B cell (primary cell): ENCODE measurements around the gene CCDC102A. TPM values are rescaled to one million over a fixed set of nuclear protein-coding genes. Genes with fewer than 3 reads are reported as not detected.

Experiments
- ATAC-seq: fragments of 200-7000 bp; cut with Tn5 transposase; one replicate; pipeline ENCODE4 v1.10.0; 2021; ENCODE audit warnings: low read depth, mild to moderate bottlenecking, moderate number of reproducible peaks, moderate library complexity
- CTCF ChIA-PET: fragments of 350-600 bp; sonication (Branson Sonifier 250); formaldehyde crosslinking; loops from one replicate; lab custom pipeline; 2021; ENCODE audit warnings: antibody characterized with exemption, inconsistent platforms; lab: Charles Lee
- POLR2A ChIA-PET: fragments of 350-600 bp; sonication (Branson Sonifier 250); formaldehyde crosslinking; loops from one replicate; lab custom pipeline; 2021; ENCODE audit warnings: antibody characterized with exemption; lab: Charles Lee
- DNase-seq: peaks from one replicate; pipeline ENCODE4 v3.0.0; 2013
- H2AFZ ChIP-seq: 2 replicates; pipeline ENCODE4 v1.6.1; 2012; ENCODE audit warnings: mild to moderate bottlenecking, low read depth, low read length; ENCODE audit not compliant: insufficient read depth, poor library complexity, severe bottlenecking
- H3K27ac ChIP-seq, 2 donors: 1 replicate in 1 of 2; 2 replicates in 1 of 2; pipeline ENCODE4 v1.5.1; 2012 to 2013; ENCODE audit warnings: low read length in 2 of 2, mild to moderate bottlenecking in 2 of 2, moderate library complexity in 1 of 2
- H3K27me3 ChIP-seq, 4 experiments: fragments of 200-600 bp in 1 of 4; sonication (generic) in 1 of 4; replicated peaks in 1 of 4; 1 replicate in 2 of 4; 2 replicates in 2 of 4; pipeline versions ENCODE4 v1.6.1 to v1.7.0; 2013 to 2016; ENCODE audit warnings: low read length in 3 of 4, mild to moderate bottlenecking in 2 of 4, mixed read lengths in 1 of 4, moderate library complexity in 1 of 4; ENCODE audit not compliant: insufficient read depth in 4 of 4, control insufficient read depth in 3 of 4; ENCODE audit errors: control extremely low read depth in 1 of 4
- H3K36me3 ChIP-seq, 2 experiments: replicated peaks in 1 of 2; 1 replicate in 1 of 2; 2 replicates in 1 of 2; pipeline versions ENCODE4 v1.6.1 to v1.7.1; 2013; ENCODE audit warnings: low read length in 1 of 2; ENCODE audit not compliant: insufficient read depth in 2 of 2, control insufficient read depth in 1 of 2; ENCODE audit errors: control extremely low read depth in 1 of 2, extremely low read depth in 1 of 2
- H3K4me1 ChIP-seq, 2 donors: fragments of 200-600 bp in 1 of 2; sonication (generic) in 1 of 2; 1 replicate in 1 of 2; 2 replicates in 1 of 2; pipeline versions ENCODE4 v1.5.1 to v1.6.1; 2013 to 2017; ENCODE audit warnings: low read length in 2 of 2; ENCODE audit not compliant: control insufficient read depth in 2 of 2, insufficient read depth in 2 of 2
- H3K4me2 ChIP-seq: replicated peaks from 2 replicates; pipeline ENCODE3; 2012; ENCODE audit warnings: mild to moderate bottlenecking, low read depth, low read length; ENCODE audit not compliant: poor library complexity, severe bottlenecking
- H3K4me3 ChIP-seq, 5 experiments: fragments of 200-600 bp in 1 of 5; sonication (generic) in 1 of 5; 1 replicate in 3 of 5; 2 replicates in 2 of 5; pipeline versions ENCODE4 v1.5.1 to v1.7.0; 2011 to 2016; ENCODE audit warnings: low read length in 4 of 5, mild to moderate bottlenecking in 4 of 5, low read depth in 2 of 5, control low read depth in 1 of 5, moderate library complexity in 1 of 5; ENCODE audit not compliant: insufficient read depth in 1 of 5; ENCODE audit errors: control extremely low read depth in 1 of 5, extremely low read depth in 1 of 5
- H3K79me2 ChIP-seq: fragments of 200-600 bp; sonication (generic); one replicate; pipeline ENCODE4 v1.6.0; 2016; ENCODE audit warnings: low read length; ENCODE audit not compliant: control insufficient read depth, insufficient read depth
- H3K9ac ChIP-seq: fragments of 200-600 bp; sonication (generic); 2 replicates; pipeline ENCODE4 v1.6.1; 2017; ENCODE audit warnings: mild to moderate bottlenecking, low read length, moderate library complexity
- H3K9me3 ChIP-seq, 3 donors: one replicate each; pipeline versions ENCODE4 v1.6.1 to v1.7.1; 2013; ENCODE audit warnings: low read length in 2 of 3; ENCODE audit not compliant: control insufficient read depth in 2 of 3, insufficient read depth in 1 of 3; ENCODE audit errors: control extremely low read depth in 1 of 3
- H4K20me1 ChIP-seq: 2 replicates; pipeline ENCODE4 v1.6.0; 2012; ENCODE audit warnings: mild to moderate bottlenecking, low read length; ENCODE audit not compliant: insufficient read depth, control insufficient read depth, poor library complexity, severe bottlenecking
- H3K27ac Mint-ChIP-seq: one replicate; pipeline ENCODE4 v1.8.0; 2021; ENCODE audit warnings: mixed read lengths
- H3K27me3 Mint-ChIP-seq: one replicate; pipeline ENCODE4 v1.8.0; 2021; ENCODE audit warnings: mixed read lengths
- H3K4me1 Mint-ChIP-seq: one replicate; pipeline ENCODE4 v1.8.0; 2021; ENCODE audit warnings: mixed read lengths
- H3K4me3 Mint-ChIP-seq: one replicate; pipeline ENCODE4 v1.8.0; 2021; ENCODE audit warnings: mixed read lengths
- H3K9me3 Mint-ChIP-seq: one replicate; pipeline ENCODE4 v1.8.0; 2022; ENCODE audit warnings: mixed read lengths; ENCODE audit not compliant: insufficient read depth
- EZH2 ChIP-seq: IDR thresholded peaks from 2 replicates; pipeline ENCODE4 v1.6.1; 2012; ENCODE audit warnings: borderline replicate concordance, low read depth, mild to moderate bottlenecking, moderate library complexity, low read length; ENCODE audit not compliant: insufficient read depth, poor library complexity, severe bottlenecking
- WGBS: methylation state at CpG from one replicate; pipeline ENCODE4 v1.1.5; 2013; ENCODE audit warnings: missing lambda C conversion rate; ENCODE audit not compliant: insufficient coverage; 5-methylcytosine and 5-hydroxymethylcytosine counted together
- intact Hi-C: fragments of 100-400 bp; cut with micrococcal nuclease; formaldehyde crosslinking; loops from one replicate; pipeline ENCODE4 v1.10.0; 2022
- polyA plus RNA-seq: library from polyadenylated mRNA; depleted of rRNA; stranded (reverse); fragments of >200 nt; gene quantifications from 2 replicates; pipeline ENCODE4 v1.2.3, GENCODE V29; 2012
- total RNA-seq, 2 donors: library from RNA; stranded (reverse); fragments of 120-200 nt in 1 of 2; gene quantifications; 1 replicate in 1 of 2; 2 replicates in 1 of 2; pipeline versions ENCODE4 v1.2.3 to v1.2.4, GENCODE V29; 2013 to 2022
- TF ChIP-seq, protein P1 (sequence below): fragments of 200-600 bp; IDR thresholded peaks from one replicate; pipeline ENCODE4 v1.8.0; 2022; ENCODE audit warnings: antibody characterized with exemption, mild to moderate bottlenecking

CCDC102A gene
- total and polyA plus RNA-seq, 2 donors (not counting 1 experiment from before 2014, with no cell fraction given) = 14.5 to 14.7 TPM

DNA sequence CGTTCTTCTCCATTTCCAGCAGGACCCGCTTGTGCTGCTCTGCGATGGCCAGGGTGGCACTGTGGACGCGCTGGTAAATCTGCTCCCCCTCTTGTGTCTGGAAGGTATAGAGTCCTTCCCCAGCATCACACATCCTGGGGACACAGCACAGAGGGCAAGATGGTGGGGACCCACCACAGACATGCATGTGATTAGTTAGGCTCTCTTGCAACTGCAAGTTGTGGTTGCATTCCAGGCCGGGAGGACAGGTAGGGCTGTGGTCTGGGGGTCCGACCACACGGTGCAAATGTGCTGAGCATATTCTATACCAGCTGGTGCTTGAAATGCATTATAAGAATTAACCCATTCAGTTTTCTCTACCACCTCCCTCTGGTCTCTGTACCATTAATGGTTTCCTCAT, 62.5 kb downstream of the CCDC102A start:
- Mint-ChIP-seq H3K27ac (no peak overlapping the region), H3K27me3 (peaks cover 4% of the 10 kb centered on the region), H3K9me3 (no peaks in the 10 kb centered on the region), H3K4me3 (no peak overlapping the region), H3K4me1 (peaks cover 24% of the 10 kb centered on the region)
- Histone ChIP-seq H3K4me3 (no peak overlapping the region), H3K27me3 (peaks cover 0 to 4% (median 0%) of the 10 kb centered on the region in 4 experiments), H3K79me2 (no peaks in the 10 kb centered on the region), H3K9me3 (no peaks in the 10 kb centered on the region), H3K36me3 (peaks cover 1 to 36% of the 10 kb centered on the region in 2 experiments), H3K9ac (no peak overlapping the region), H3K27ac (no peak overlapping the region), H4K20me1 (no peaks in the 10 kb centered on the region), H3K4me2 (no peak overlapping the region), H3K4me1 (peaks cover 22 to 36% of the 10 kb centered on the region in 2 donors), H2AFZ (no peak overlapping the region)
- DNase-seq (no peak), ATAC-seq (no peak)
- WGBS = 98% methylated on average over 5 of the region's 8 CpGs
- TF ChIP-seq EZH2 = no peak
- TF ChIP-seq, protein P1, sequence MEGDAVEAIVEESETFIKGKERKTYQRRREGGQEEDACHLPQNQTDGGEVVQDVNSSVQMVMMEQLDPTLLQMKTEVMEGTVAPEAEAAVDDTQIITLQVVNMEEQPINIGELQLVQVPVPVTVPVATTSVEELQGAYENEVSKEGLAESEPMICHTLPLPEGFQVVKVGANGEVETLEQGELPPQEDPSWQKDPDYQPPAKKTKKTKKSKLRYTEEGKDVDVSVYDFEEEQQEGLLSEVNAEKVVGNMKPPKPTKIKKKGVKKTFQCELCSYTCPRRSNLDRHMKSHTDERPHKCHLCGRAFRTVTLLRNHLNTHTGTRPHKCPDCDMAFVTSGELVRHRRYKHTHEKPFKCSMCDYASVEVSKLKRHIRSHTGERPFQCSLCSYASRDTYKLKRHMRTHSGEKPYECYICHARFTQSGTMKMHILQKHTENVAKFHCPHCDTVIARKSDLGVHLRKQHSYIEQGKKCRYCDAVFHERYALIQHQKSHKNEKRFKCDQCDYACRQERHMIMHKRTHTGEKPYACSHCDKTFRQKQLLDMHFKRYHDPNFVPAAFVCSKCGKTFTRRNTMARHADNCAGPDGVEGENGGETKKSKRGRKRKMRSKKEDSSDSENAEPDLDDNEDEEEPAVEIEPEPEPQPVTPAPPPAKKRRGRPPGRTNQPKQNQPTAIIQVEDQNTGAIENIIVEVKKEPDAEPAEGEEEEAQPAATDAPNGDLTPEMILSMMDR = no peak
- POLR2A ChIA-PET = interaction anchor here (0.7 kb wide), 1 partner anchor 576 kb away, joined by 3 read pairs; no protein-coding TSS in a partner anchor
- CTCF ChIA-PET = interaction anchor here (0.7 to 2.2 kb wide), 5 partner anchors 12 to 229 kb away, joined by 3 to 14 read pairs (median 5); partner anchors contain the start of genes ARL2BP and DOK4
- intact Hi-C loops = no loop called here

DNA sequence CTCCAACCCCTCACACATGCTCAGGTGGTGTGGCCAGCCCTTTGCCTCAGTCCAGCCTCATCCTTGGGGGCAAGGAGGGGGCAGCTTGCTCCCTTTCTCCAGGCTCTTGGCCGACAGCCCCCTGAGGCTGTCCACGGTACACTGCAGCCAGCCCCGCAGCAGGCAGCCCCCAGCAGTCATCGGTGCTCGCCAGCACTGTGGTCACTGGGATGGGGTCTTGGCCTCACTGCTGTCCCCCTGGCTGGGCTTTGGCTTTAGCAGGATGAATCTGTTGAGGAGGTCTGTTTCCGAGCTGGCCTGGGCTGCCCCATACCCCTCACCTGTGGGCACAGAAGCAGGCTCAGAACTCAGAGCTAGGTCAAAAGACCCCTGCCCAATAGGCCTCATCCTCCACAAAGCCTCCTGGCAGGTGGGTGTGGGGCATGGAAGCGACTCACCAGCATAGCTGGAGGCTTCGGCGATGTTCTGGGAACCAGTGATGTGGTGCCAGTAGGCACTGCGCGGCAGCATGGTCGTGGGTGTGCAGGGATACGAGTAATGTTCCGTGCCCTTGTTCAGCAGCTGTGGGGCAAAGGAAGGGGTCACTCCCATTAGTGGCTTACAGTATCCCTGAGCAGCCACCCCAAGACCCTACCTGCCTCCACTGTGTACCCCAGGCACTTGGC, 63.1 kb downstream of the CCDC102A start:
- H3K27me3 Mint-ChIP-seq = no peaks in the 10 kb centered on the region

More for the DNA sequence above, 63.1 kb downstream of the CCDC102A start:
- Mint-ChIP-seq H3K4me3 (no peak overlapping the region), H3K4me1 (peaks cover 19% of the 10 kb centered on the region), H3K9me3 (no peaks in the 10 kb centered on the region), H3K27ac (no peak overlapping the region)
- Histone ChIP-seq H3K9ac (no peak overlapping the region), H3K9me3 (no peaks in the 10 kb centered on the region), H3K36me3 (peaks cover 7 to 42% of the 10 kb centered on the region in 2 experiments), H3K4me2 (no peak overlapping the region), H3K79me2 (no peaks in the 10 kb centered on the region), H3K27me3 (peaks cover 0 to 4% (median 0%) of the 10 kb centered on the region in 4 experiments), H3K4me1 (peaks cover 16 to 30% of the 10 kb centered on the region in 2 donors), H2AFZ (no peak overlapping the region), H4K20me1 (no peaks in the 10 kb centered on the region), H3K4me3 (no peak overlapping the region), H3K27ac (no peak overlapping the region)
- DNase-seq = no peak
- ATAC-seq = no peak
- POLR2A ChIA-PET = interaction anchor here (0.6 kb wide), 1 partner anchor 725 kb away, joined by 11 read pairs; no protein-coding TSS in a partner anchor
- 95% methylated on average over 13 of the region's 14 CpGs for WGBS
- CTCF ChIA-PET = interaction anchor here (1.0 to 2.2 kb wide), 2 partner anchors 13 to 103 kb away, joined by 4 to 5 read pairs; partner anchors contain the start of gene DOK4
- intact Hi-C loops = no loop called here
- TF ChIP-seq, protein P1 = no peak
- no peak for TF ChIP-seq EZH2
